Right kidney (tissue), 9 donors: ENCODE measurements around the gene THOC2.
"Not testable (repeated sequence)": the region's sequence is repeated elsewhere in the genome, so short reads cannot be mapped to it uniquely, and the experiment has no call there.

Experiments
- DNase-seq: peaks from one replicate; pipeline ENCODE4 v3.0.0-alpha.2; 2016
- long read RNA-seq, 8 donors: transcript quantifications; one replicate each; lab custom pipeline, GENCODE V29; 2026

Gene THOC2, protein sequence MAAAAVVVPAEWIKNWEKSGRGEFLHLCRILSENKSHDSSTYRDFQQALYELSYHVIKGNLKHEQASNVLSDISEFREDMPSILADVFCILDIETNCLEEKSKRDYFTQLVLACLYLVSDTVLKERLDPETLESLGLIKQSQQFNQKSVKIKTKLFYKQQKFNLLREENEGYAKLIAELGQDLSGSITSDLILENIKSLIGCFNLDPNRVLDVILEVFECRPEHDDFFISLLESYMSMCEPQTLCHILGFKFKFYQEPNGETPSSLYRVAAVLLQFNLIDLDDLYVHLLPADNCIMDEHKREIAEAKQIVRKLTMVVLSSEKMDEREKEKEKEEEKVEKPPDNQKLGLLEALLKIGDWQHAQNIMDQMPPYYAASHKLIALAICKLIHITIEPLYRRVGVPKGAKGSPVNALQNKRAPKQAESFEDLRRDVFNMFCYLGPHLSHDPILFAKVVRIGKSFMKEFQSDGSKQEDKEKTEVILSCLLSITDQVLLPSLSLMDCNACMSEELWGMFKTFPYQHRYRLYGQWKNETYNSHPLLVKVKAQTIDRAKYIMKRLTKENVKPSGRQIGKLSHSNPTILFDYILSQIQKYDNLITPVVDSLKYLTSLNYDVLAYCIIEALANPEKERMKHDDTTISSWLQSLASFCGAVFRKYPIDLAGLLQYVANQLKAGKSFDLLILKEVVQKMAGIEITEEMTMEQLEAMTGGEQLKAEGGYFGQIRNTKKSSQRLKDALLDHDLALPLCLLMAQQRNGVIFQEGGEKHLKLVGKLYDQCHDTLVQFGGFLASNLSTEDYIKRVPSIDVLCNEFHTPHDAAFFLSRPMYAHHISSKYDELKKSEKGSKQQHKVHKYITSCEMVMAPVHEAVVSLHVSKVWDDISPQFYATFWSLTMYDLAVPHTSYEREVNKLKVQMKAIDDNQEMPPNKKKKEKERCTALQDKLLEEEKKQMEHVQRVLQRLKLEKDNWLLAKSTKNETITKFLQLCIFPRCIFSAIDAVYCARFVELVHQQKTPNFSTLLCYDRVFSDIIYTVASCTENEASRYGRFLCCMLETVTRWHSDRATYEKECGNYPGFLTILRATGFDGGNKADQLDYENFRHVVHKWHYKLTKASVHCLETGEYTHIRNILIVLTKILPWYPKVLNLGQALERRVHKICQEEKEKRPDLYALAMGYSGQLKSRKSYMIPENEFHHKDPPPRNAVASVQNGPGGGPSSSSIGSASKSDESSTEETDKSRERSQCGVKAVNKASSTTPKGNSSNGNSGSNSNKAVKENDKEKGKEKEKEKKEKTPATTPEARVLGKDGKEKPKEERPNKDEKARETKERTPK (N-terminal part only)
- long read RNA-seq, donor 1, transcript THOC2-211 (3 exons, 689 nt), result major isoform, 12 of 30 reads
- long read RNA-seq, donor 1, transcript THOC2-214 (2 exons, 398 nt), result minor isoform, 5 of 30 reads
- long read RNA-seq, donor 1, partial matches to known transcripts, result 9 of 30 reads
- long read RNA-seq, donor 1, other reads (novel, unspliced or antisense), result 0 of 30 reads
- long read RNA-seq, donor 2, partial matches to known transcripts, result 0 of 6 reads
- long read RNA-seq, donor 2, other reads (novel, unspliced or antisense), result 0 of 6 reads
- long read RNA-seq, donor 3, transcript THOC2-211 (3 exons, 689 nt), result major isoform, 6 of 8 reads
- long read RNA-seq, donor 3, partial matches to known transcripts, result 0 of 8 reads
- long read RNA-seq, donor 3, other reads (novel, unspliced or antisense), result 0 of 8 reads
- long read RNA-seq, donor 4, transcript THOC2-211 (3 exons, 689 nt), result major isoform, 20 of 46 reads
- long read RNA-seq, donor 4, transcript THOC2-214 (2 exons, 398 nt), result minor isoform, 5 of 46 reads
- long read RNA-seq, donor 4, partial matches to known transcripts, result 18 of 46 reads
- long read RNA-seq, donor 4, other reads (novel, unspliced or antisense), result 0 of 46 reads
- long read RNA-seq, donor 5, transcript THOC2-211 (3 exons, 689 nt), result major isoform, 5 of 8 reads
- long read RNA-seq, donor 5, partial matches to known transcripts, result 0 of 8 reads
- long read RNA-seq, donor 5, other reads (novel, unspliced or antisense), result 0 of 8 reads
- long read RNA-seq, donor 6, transcript THOC2-211 (3 exons, 689 nt), result major isoform, 12 of 38 reads
- long read RNA-seq, donor 6, transcript THOC2-214 (2 exons, 398 nt), result minor isoform, 6 of 38 reads
- long read RNA-seq, donor 6, partial matches to known transcripts, result 18 of 38 reads
- long read RNA-seq, donor 6, other reads (novel, unspliced or antisense), result 0 of 38 reads
- long read RNA-seq, donor 7, transcript THOC2-211 (3 exons, 689 nt), result major isoform, 16 of 44 reads
- long read RNA-seq, donor 7, partial matches to known transcripts, result 24 of 44 reads
- long read RNA-seq, donor 7, other reads (novel, unspliced or antisense), result 0 of 44 reads
- long read RNA-seq, donor 8, transcript THOC2-211 (3 exons, 689 nt), result major isoform, 13 of 20 reads
- long read RNA-seq, donor 8, partial matches to known transcripts, result 5 of 20 reads
- long read RNA-seq, donor 8, other reads (novel, unspliced or antisense), result 0 of 20 reads

- peak; percentile 83 for DNase-seq
Measured at GRCh38 chrX:123732670-123733363, at the start of gene THOC2. THOC2 (minus strand) TSS chrX:123733052; CDS start chrX:123733022, 30 bp downstream.

DNA sequence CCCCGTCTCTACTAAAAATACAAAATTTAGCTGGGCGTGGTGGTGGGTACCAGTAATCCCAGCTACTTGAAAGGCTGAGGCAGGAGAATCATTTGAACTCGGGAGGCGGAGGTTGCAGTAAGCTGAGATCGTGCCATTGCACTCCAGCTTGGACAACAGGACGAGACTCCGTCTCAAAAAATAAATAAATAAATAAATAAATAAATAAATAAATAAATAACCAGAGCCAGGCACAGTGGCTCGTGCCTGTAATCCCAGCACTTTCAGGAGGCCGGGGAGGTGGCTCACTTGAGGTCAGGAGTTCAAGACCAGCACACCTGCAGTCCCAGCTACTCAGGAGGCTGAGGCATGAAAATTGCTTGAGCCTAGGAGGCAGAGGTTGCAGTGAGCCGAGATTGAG, 48.9 kb upstream of the THOC2 start:
- DNase-seq, result not testable (repeated sequence)

GRCh38 chrX:123779908-123780396, 47.1 kb upstream of the THOC2 start:
- no peak for DNase-seq

DNA sequence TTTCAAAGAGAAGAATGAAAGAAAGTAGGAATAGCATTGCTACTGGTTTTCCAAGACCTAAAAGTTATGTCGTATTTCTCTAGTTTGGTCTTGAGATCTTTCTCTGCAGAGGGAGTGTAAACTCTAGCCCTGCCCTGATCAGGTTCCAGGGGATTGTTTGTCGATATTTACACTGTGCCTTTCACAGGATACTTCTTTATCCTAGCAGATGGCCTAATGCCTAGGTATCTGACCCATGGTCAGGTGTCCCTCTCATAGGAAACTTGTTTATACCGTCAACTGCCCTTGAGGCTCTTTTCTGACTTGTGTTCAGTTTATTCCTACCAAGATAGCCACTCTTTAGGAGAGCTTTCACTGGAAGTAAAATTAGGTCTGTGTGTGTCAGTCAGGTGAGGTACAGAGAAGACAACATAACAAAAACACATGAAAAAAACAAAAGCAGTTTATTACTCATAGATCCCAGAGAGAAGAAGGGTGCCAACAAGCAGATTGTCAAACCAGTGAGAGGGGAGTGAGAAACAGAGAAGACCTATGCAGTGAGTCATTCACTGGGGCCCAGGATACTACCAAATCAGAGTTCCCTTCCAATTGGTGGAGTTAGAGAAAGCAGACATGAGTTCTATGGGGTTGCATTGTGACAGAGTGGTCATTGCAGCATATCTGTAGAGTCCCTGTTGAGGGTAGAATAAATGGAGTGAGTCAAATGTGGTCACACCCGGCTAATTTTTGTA, 40.6 kb upstream of the THOC2 start:
- no peak for DNase-seq

DNA sequence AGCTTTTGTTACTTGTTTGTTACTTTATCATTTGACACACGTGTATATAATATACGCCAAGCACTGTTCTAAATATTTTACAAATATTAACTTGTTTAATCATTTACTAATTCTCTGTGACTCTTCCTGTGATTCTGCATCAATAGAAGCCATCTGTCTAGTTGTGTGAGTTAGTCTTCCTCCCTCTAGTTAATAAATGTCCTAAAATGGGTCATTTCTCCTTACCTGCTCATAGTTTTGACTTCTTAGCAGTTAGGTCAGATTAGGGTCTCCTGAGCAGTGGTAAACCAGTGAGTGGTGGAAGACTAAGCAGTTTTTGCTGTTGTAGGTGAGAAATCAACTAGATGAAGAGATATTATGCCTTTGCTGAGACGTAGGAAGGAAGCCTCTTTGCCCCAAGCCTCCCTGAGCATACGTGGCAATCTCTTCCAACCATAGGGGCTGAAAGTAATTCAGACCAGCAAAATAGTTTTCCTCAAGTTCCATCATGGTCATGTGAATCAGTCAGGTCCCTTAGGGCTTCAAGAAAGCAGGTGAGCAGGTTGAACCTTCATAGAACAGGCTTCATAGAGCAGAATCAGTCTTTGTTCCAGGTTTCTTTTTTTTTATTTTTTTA, 38.7 kb upstream of the THOC2 start:
- no peak for DNase-seq

DNA sequence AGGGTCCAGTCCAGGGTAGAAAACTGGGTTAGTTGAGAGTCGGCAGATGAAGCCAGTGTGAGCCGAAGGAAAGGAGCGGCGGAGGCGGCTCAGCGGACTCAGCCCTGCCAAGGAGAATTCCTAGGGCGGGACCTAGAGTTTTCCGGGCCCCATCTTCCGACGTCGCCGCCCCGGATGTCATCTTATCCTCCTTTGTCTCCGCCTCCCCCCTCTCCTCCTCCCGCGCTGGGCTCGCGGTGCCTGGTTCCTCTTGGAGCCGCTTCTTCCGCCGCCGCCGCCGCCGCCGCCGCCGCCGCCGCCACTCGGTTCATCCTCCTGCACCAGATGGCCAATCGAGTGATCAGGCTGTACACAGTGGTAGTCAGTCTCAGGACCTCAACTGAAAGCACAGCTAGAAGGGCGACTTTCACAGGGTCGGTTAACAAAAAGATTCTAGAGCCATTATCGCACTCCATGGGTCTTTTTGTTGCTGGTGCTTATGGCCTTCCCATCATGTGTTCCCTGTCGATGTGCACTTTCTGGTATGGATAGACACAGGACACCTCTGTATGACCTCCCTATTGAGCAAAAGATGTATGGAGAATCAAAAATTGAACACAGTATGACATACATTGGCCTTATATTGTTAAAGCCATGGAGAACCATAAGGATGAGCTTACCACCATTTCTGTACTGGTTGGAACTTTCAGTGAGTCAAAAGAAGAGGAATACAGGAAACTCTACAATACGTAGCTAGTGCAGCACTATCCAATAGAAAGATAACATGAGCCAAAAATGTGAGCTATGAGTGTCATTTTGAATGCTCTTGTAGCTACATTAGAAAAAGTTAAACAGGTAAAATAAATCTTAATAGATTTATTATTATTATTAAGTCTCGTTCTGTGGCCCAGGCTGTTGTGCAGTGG, 32.4 kb upstream of the THOC2 start:
- peak; percentile 55 for DNase-seq

DNA sequence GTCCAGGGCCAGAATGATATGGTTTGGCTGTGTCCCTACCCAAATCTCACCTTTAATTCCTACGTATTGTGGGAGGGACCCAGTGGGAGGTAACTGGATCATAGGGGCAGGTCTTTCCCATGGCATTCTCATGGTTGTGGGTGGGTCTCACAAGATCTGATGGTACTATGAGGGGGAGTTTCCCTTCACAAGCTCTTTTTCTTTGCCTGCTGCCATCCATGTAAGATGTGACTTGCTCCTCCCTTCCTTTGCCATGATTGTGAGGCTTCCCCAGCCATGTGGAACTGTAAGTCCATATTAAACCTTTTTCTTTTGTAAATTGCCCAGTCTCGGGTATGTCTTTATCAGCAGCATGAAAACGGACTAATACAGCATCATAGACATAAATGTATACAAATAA, 27.0 kb upstream of the THOC2 start:
- not testable (repeated sequence) for DNase-seq

DNA sequence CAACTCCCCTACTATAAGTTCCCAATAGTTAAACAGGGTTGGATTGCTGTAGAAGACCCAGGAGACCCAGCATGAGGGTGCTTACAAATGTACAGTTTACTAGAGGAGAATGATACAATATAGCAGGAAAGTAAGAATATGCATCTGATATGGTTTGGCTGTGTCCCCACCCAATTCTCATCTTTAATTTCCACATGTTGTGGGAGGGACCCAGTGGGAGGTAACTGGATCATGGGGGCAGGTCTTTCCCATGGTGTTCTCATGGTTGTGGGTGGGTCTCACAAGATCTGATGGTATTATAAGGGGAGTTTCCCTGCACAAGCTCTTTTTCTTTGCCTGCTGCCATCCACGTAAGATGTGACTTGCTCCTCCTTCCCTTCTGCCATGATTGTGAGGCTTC, 24.9 kb upstream of the THOC2 start:
- DNase-seq, result not testable (repeated sequence)

DNA sequence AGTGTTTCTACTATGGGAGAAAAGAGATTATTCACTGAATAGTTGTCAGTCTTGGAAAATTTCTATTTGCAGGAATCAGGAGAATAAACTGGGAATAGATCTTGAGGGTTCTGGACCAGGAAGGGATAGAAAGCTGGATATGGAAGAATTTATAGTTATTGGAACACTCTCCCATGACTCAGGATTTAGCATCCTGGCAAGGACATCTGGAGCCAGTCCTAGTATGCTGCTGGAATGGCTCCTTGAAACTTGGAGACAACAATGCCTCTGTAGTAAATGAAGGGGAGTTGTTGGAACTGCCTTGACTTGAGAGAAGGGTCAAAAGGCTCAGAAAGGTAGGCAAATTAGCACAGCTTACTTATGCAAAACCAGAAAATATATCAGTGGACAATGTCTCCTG, 23.5 kb upstream of the THOC2 start:
- DNase-seq, result no peak

- no peak for DNase-seq
Measured at GRCh38 chrX:123755107-123755506, 22.3 kb upstream of the THOC2 start.

DNA sequence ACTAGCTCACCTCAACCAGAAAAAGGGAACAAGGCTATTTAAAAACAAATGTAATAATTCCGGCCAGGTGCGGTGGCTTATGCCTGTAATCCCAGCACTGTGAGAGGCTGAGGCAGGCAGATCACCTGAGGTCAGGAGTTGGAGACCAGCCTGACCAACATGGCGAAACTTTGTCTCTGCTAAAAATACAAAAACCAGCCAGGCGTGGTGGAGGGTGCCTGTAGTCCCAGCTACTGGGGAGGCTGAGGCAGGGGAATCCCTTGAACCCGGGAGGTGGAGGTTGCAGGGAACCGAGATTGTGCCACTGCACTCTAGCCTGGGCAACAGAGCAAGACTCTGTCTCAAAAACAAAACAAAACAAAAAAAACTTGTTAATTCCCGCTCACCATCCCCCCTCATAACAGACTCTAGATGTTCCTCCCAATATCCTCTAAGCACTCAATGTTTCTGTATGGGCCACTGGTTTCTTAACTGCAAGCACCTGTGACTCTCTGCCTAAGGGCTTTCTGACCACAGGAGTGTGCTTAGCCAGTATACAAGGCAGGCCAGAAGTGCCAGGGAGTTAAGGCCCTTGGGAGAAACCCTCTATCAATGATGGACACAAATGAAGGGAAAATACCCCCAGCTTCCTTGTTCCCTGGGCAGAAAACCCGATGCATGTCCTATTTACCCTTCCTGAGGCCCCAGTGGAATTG, 21.0 kb upstream of the THOC2 start:
- DNase-seq, result no peak

DNA sequence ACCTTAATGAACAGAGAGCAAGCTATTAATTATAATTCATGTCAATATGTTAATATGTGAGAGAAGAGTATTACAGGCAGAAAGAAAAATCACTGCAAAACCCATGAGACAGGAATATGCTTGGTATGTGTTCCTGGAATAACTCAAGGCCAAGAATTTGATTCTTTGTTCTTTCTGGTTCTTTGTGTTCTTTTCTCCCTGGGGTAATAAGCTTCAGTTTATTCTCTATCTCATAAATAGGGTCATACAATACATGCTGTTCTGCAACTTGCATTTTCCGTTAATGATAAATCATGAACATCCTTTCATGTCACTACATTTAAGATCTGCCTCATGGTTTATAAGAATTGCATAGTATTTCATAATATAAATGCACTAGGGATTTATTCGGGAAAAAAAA, 16.8 kb upstream of the THOC2 start:
- no peak for DNase-seq

DNA sequence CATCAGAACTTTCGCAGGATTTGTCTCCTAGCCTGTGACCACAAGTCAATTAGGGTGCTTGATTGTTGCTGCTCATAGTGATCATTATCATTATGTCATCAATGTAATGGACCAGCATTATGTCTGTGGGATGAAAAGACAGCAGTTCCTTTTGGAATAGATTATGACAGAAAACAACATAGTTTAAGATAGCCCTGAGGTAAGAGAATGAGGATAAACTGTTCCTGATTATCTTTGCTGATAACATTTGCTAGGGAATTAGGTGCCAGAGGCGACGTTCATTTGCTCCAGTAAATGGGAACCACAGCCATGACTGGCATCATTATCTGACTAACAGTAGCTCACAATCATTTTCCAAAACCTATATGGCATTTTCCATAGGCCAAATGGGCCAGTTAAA, 12.7 kb upstream of the THOC2 start:
- DNase-seq, result no peak

- no peak for DNase-seq
Measured at GRCh38 chrX:123743312-123743711, 10.5 kb upstream of the THOC2 start.

DNA sequence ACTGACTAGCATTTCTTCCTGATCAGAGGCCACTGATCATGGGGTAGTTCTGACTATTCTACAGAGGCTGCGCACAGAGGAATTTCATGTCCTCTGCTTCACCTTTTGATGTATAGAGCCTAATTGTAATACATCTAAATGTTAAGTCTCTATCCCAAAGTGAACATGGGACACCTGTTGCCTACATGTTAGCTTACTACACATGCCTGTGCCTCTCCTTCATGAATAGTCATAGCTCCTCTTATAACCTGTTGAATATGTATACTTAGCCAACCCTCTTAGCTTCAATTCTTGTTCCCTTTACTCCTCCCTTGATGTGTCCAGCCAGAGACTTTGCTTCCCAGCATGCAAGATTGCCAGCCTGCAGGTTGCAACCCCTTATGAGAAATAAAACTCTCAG, 9.6 kb upstream of the THOC2 start:
- DNase-seq, result no peak

DNA sequence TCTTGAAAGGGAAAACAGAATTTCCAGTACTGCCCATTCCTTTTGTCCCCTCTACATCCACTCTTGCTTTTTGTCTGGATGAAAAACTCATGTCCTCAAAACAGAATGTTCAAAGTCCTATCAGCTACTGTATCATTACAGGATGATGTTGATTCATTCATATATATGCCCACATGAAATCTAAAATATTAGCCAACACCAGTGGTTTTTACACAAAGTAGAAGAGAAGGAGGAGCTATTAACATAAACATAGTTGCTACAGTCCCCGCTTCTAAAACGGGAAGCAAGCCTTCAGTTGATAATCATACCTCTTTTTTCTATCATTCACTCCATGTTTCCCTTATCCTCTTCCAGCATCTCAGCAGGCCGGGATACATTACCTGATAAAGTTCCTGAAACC, 7.7 kb upstream of the THOC2 start:
- no peak for DNase-seq
